Uterus (tissue), 4 donors: ENCODE measurements around the gene PHOX2B. TPM values are rescaled to one million over a fixed set of nuclear protein-coding genes. Genes with fewer than 3 reads are reported as not detected.

ENCODE experiments used
- DNase-seq, 2 donors: peaks; one replicate each; pipeline ENCODE4 v3.0.0-alpha.2; 2019 to 2020
- H3K27ac ChIP-seq, 2 donors: fragments of 200-600 bp; sonication (generic); 1 replicate in 1 of 2; 2 replicates in 1 of 2; pipeline ENCODE4 v1.5.1; 2016 to 2018
- H3K27me3 ChIP-seq, 2 donors: fragments of 200-600 bp; sonication (generic); one replicate each; pipeline ENCODE4 v1.5.1; 2018 to 2019; ENCODE audit warnings: control low read depth in 1 of 2
- H3K36me3 ChIP-seq, 2 donors: fragments of 200-600 bp; sonication (generic); one replicate each; pipeline ENCODE4 v1.5.1; 2019; ENCODE audit warnings: control low read depth in 1 of 2
- H3K4me1 ChIP-seq, 2 donors: fragments of 200-600 bp; sonication (generic); one replicate each; pipeline ENCODE4 v1.5.1; 2018 to 2019; ENCODE audit warnings: control low read depth in 1 of 2
- H3K4me3 ChIP-seq, 2 donors: fragments of 200-600 bp; sonication (generic); 1 replicate in 1 of 2; 2 replicates in 1 of 2; pipeline ENCODE4 v1.5.1; 2018 to 2019; ENCODE audit warnings: mild to moderate bottlenecking in 1 of 2
- H3K9me3 ChIP-seq, 2 donors: fragments of 200-600 bp; sonication (generic); one replicate each; pipeline ENCODE4 v1.5.1; 2019; ENCODE audit warnings: control low read depth in 1 of 2
- CTCF ChIP-seq, 4 experiments: fragments of 200-600 bp in 2 of 4; fragments of 450-650 bp in 2 of 4; sonication (generic) in 2 of 4; IDR thresholded peaks; one replicate each; pipeline ENCODE4 v1.5.1; 2016 to 2019; ENCODE audit warnings: antibody characterized with exemption in 4 of 4, mild to moderate bottlenecking in 2 of 4, moderate library complexity in 1 of 4
- POLR2A ChIP-seq, 2 donors: fragments of 450-650 bp; IDR thresholded peaks; one replicate each; pipeline ENCODE4 v1.6.1; 2016; ENCODE audit warnings: antibody characterized with exemption in 2 of 2, mild to moderate bottlenecking in 1 of 2, moderate library complexity in 1 of 2
- intact Hi-C: fragments of 100-400 bp; cut with DNase I; formaldehyde crosslinking; loops from one replicate; pipeline ENCODE4 v1.15.1; 2023; ENCODE audit warnings: low total_unique reads
- total RNA-seq, 4 donors: library from RNA; depleted of rRNA in 3 of 4; stranded (reverse); fragments of >200 nt in 3 of 4; gene quantifications; one replicate each; pipeline versions ENCODE4 v1.1.0 to v1.2.4, GENCODE V29; 2014 to 2023
- donor health status: DM: yes; HTN: yes; CAD: no.

The PHOX2B gene
- total RNA-seq, 4 donors from 2014 or later: not detected

GRCh38 chr4:41709844-41710481, 38.6 kb downstream of the PHOX2B start:
- no peak overlapping the region for H3K27ac ChIP-seq
- H3K36me3 ChIP-seq: no peaks in the 10 kb centered on the region
- intact Hi-C loops: no loop called here
- no peaks in the 10 kb centered on the region for H3K4me1 ChIP-seq
- no peaks in the 10 kb centered on the region for H3K27me3 ChIP-seq
- DNase-seq: no peak
- H3K4me3 ChIP-seq: no peak overlapping the region
- no peaks in the 10 kb centered on the region for H3K9me3 ChIP-seq
- TF ChIP-seq POLR2A (IDR thresholded peaks at IDR 0.05): no peak
- TF ChIP-seq CTCF (IDR thresholded peaks at IDR 0.05): no peak

GRCh38 chr4:41703785-41704184, 44.7 kb downstream of the PHOX2B start:
- intact Hi-C loops: no loop called here
- Histone ChIP-seq H3K36me3 (no peaks in the 10 kb centered on the region), H3K4me3 (no peak overlapping the region), H3K9me3 (no peaks in the 10 kb centered on the region), H3K27ac (no peak overlapping the region), H3K4me1 (no peaks in the 10 kb centered on the region), H3K27me3 (no peaks in the 10 kb centered on the region)
- no peak for DNase-seq
- TF ChIP-seq CTCF (IDR thresholded peaks at IDR 0.05) (no peak), POLR2A (IDR thresholded peaks at IDR 0.05) (no peak)

- Histone ChIP-seq H3K4me3 (no peak overlapping the region), H3K27ac (no peak overlapping the region), H3K27me3 (no peaks in the 10 kb centered on the region), H3K4me1 (no peaks in the 10 kb centered on the region), H3K9me3 (no peaks in the 10 kb centered on the region), H3K36me3 (no peaks in the 10 kb centered on the region)
- intact Hi-C loops: no loop called here
- TF ChIP-seq POLR2A (IDR thresholded peaks at IDR 0.05): no peak
- no peak for TF ChIP-seq CTCF (IDR thresholded peaks at IDR 0.05)
- DNase-seq: no peak
Measured at GRCh38 chr4:41702770-41703169, 45.8 kb downstream of the PHOX2B start.

GRCh38 chr4:41701983-41702382, 46.5 kb downstream of the PHOX2B start:
- Histone ChIP-seq H3K4me1 (no peaks in the 10 kb centered on the region), H3K36me3 (no peaks in the 10 kb centered on the region), H3K27me3 (no peaks in the 10 kb centered on the region), H3K27ac (no peak overlapping the region), H3K9me3 (no peaks in the 10 kb centered on the region), H3K4me3 (no peak overlapping the region)
- DNase-seq: no peak
- intact Hi-C loops: no loop called here
- TF ChIP-seq CTCF (IDR thresholded peaks at IDR 0.05): no peak
- TF ChIP-seq POLR2A (IDR thresholded peaks at IDR 0.05): no peak

- no peak overlapping the region for H3K4me3 ChIP-seq
- TF ChIP-seq CTCF (IDR thresholded peaks at IDR 0.05): no peak
- no peaks in the 10 kb centered on the region for H3K36me3 ChIP-seq
- no peaks in the 10 kb centered on the region for H3K4me1 ChIP-seq
- no peaks in the 10 kb centered on the region for H3K27me3 ChIP-seq
- H3K9me3 ChIP-seq: no peaks in the 10 kb centered on the region
- no peak for DNase-seq
- H3K27ac ChIP-seq: no peak overlapping the region
- intact Hi-C loops: no loop called here
Measured at GRCh38 chr4:41696763-41697162, 51.8 kb downstream of the PHOX2B start.
